CD14-positive monocyte (primary cell): ENCODE data around the gene SEPHS2. TPM values are rescaled to one million over a fixed set of nuclear protein-coding genes. Genes with fewer than 3 reads are reported as not detected.
A peak's percentile ranks its signal among the peaks of the same experiment; 100 is the strongest.

Experiments
- DNase-seq, 3 donors: peaks; one replicate each; pipeline ENCODE4 v3.0.0-alpha.2; 2011 to 2022
- H2AFZ ChIP-seq: 2 replicates; pipeline ENCODE4 v1.6.0; 2012; ENCODE audit warnings: mild to moderate bottlenecking, low read depth, low read length, inconsistent platforms; ENCODE audit not compliant: insufficient read depth, poor library complexity, severe bottlenecking
- H3K27ac ChIP-seq, 2 donors: 1 replicate in 1 of 2; 2 replicates in 1 of 2; pipeline ENCODE4 v1.5.1; 2012 to 2013; ENCODE audit warnings: low read length in 2 of 2, control low read depth in 1 of 2, inconsistent platforms in 1 of 2, low read depth in 1 of 2, mild to moderate bottlenecking in 1 of 2
- H3K27me3 ChIP-seq, 2 donors: one replicate each; pipeline versions ENCODE4 v1.6.0 to v1.6.1; 2011 to 2013; ENCODE audit warnings: low read length in 2 of 2; ENCODE audit not compliant: control insufficient read depth in 2 of 2, insufficient read depth in 2 of 2
- H3K36me3 ChIP-seq, 2 donors: replicated peaks in 1 of 2; 1 replicate in 1 of 2; 2 replicates in 1 of 2; pipeline versions ENCODE4 v1.5.1 to v1.6.1; 2012 to 2013; ENCODE audit warnings: low read length in 2 of 2, control low read depth in 1 of 2, inconsistent platforms in 1 of 2, mild to moderate bottlenecking in 1 of 2; ENCODE audit not compliant: insufficient read depth in 2 of 2, control insufficient read depth in 1 of 2
- H3K4me1 ChIP-seq, 2 donors: 1 replicate in 1 of 2; 2 replicates in 1 of 2; pipeline versions ENCODE4 v1.5.1 to v1.6.1; 2012 to 2013; ENCODE audit warnings: low read length in 2 of 2, control low read depth in 1 of 2, inconsistent platforms in 1 of 2, mild to moderate bottlenecking in 1 of 2, moderate library complexity in 1 of 2; ENCODE audit not compliant: insufficient read depth in 2 of 2, control insufficient read depth in 1 of 2
- H3K4me2 ChIP-seq: replicated peaks from 2 replicates; pipeline ENCODE3; 2012; ENCODE audit warnings: low read length, moderate library complexity, mild to moderate bottlenecking; ENCODE audit not compliant: poor library complexity, severe bottlenecking; ENCODE audit errors: extremely low read depth
- H3K4me3 ChIP-seq, 3 experiments: fragments of 200-600 bp in 1 of 3; sonication (generic) in 1 of 3; replicated peaks in 1 of 3; 1 replicate in 2 of 3; 2 replicates in 1 of 3; pipeline ENCODE4 v1.5.1; 2011 to 2013; ENCODE audit warnings: low read length in 3 of 3, mild to moderate bottlenecking in 3 of 3, control low read depth in 2 of 3, low read depth in 2 of 3, inconsistent platforms in 1 of 3, moderate library complexity in 1 of 3
- H3K79me2 ChIP-seq: 2 replicates; pipeline ENCODE4 v1.6.0; 2012; ENCODE audit warnings: mild to moderate bottlenecking, control low read depth, inconsistent platforms, low read length, moderate library complexity; ENCODE audit not compliant: insufficient read depth
- H3K9ac ChIP-seq: 2 replicates; pipeline ENCODE4 v1.6.0; 2017; ENCODE audit warnings: low read length, mild to moderate bottlenecking; ENCODE audit not compliant: insufficient read depth, poor library complexity, severe bottlenecking
- H3K9me3 ChIP-seq, 2 donors: replicated peaks in 1 of 2; 1 replicate in 1 of 2; 2 replicates in 1 of 2; pipeline versions ENCODE4 v1.5.1 to v1.6.1; 2012 to 2013; ENCODE audit warnings: low read length in 2 of 2, control low read depth in 1 of 2; ENCODE audit not compliant: control insufficient read depth in 1 of 2, insufficient read depth in 1 of 2
- H4K20me1 ChIP-seq: 2 replicates; pipeline ENCODE4 v1.6.0; 2012; ENCODE audit warnings: mild to moderate bottlenecking, low read length, control low read depth, moderate library complexity; ENCODE audit not compliant: insufficient read depth
- H3K27ac Mint-ChIP-seq, 7 donors: one replicate each; pipeline ENCODE4 v1.8.0; 2020; ENCODE audit warnings: mild to moderate bottlenecking in 7 of 7, mixed read lengths in 7 of 7, moderate library complexity in 6 of 7, inconsistent platforms in 2 of 7
- H3K27me3 Mint-ChIP-seq, 3 donors: one replicate each; pipeline ENCODE4 v1.8.0; 2021 to 2022; ENCODE audit warnings: low read depth in 3 of 3, mild to moderate bottlenecking in 3 of 3, mixed read lengths in 3 of 3, moderate library complexity in 3 of 3, inconsistent platforms in 1 of 3
- H3K36me3 Mint-ChIP-seq, 2 donors: one replicate each; pipeline ENCODE4 v1.8.0; 2020; ENCODE audit warnings: mixed read lengths in 2 of 2, inconsistent platforms in 1 of 2, mild to moderate bottlenecking in 1 of 2
- H3K4me1 Mint-ChIP-seq: one replicate; pipeline ENCODE4 v1.8.0; 2020; ENCODE audit warnings: mild to moderate bottlenecking, mixed read lengths
- H3K4me3 Mint-ChIP-seq, 2 donors: one replicate each; pipeline ENCODE4 v1.8.0; 2020; ENCODE audit warnings: mild to moderate bottlenecking in 2 of 2, mixed read lengths in 2 of 2, moderate library complexity in 1 of 2
- H3K9me3 Mint-ChIP-seq, 7 donors: one replicate each; pipeline ENCODE4 v1.8.0; 2020 to 2022; ENCODE audit warnings: mixed read lengths in 7 of 7, mild to moderate bottlenecking in 6 of 7, moderate library complexity in 6 of 7, inconsistent platforms in 2 of 7
- CTCF ChIP-seq: fragments of 200-600 bp; IDR thresholded peaks from one replicate; pipeline ENCODE4 v1.8.0; 2022; ENCODE audit warnings: antibody characterized with exemption, mild to moderate bottlenecking
- WGBS: methylation state at CpG from one replicate; pipeline ENCODE4 v1.1.5; 2013; ENCODE audit warnings: missing lambda C conversion rate; ENCODE audit not compliant: insufficient coverage; 5-methylcytosine and 5-hydroxymethylcytosine counted together
- intact Hi-C, 2 donors: fragments of 100-400 bp; cut with micrococcal nuclease; formaldehyde crosslinking; loops; one replicate each; pipeline versions ENCODE4 v1.15.0 to v1.15.1; 2023
- polyA plus RNA-seq, 3 donors: library from polyadenylated mRNA; depleted of rRNA in 1 of 3; unstranded in 2 of 3; stranded (reverse) in 1 of 3; fragments of 300-500 nt in 2 of 3; fragments of >200 nt in 1 of 3; fragmentation: Illumina TruSeq in 2 of 3; gene quantifications; 1 replicate in 2 of 3; 2 replicates in 1 of 3; pipeline ENCODE4 v1.2.3, GENCODE V29; 2012 to 2021

The SEPHS2 gene
- polyA plus RNA-seq, 3 donors = 12.8 to 56.4 (median 54.2) TPM

DNA sequence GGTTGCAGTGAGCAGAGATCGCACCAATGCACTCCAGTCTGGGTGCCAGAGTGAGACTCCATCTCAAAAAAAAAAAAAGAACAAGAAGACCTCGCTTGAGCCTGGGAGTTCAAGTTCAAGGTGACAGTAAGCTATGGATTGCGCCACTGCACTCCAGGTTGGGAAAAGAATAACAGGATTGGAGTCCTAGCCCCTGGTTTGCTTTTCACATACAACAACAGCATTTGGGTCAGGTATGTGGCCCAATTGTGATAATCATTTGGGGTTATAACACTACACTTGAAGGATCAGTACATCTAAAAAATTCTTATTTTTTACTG is 3.4 kb upstream of the SEPHS2 start:
- Histone ChIP-seq H3K79me2 (peaks cover 20% of the 10 kb centered on the region), H3K4me2 (no peak overlapping the region), H3K4me1 (peaks cover 30 to 32% of the 10 kb centered on the region in 2 donors), H3K27ac (no peak overlapping the region), H4K20me1 (peaks cover 12% of the 10 kb centered on the region), H2AFZ (no peak overlapping the region), H3K4me3 (no peak overlapping the region), H3K9me3 (no peaks in the 10 kb centered on the region), H3K9ac (no peak overlapping the region), H3K36me3 (no peaks in the 10 kb centered on the region), H3K27me3 (no peaks in the 10 kb centered on the region)
- H3K36me3 Mint-ChIP-seq = peaks cover 2 to 4% of the 10 kb centered on the region in 2 donors
- TF ChIP-seq CTCF = no peak
- intact Hi-C loops = loop anchor here (1.0 to 10.0 kb wide), 3 partner anchors 24 to 166 kb away; partner anchors contain the start of gene ZNF689 (in 1 of the 2)
- H3K27me3 Mint-ChIP-seq = peaks cover 0 to 1% (median 0%) of the 10 kb centered on the region in 3 donors
- H3K4me3 Mint-ChIP-seq = no peak overlapping the region
- peaks cover 0 to 3% (median 0%) of the 10 kb centered on the region in 7 donors for H3K9me3 Mint-ChIP-seq
- H3K27ac Mint-ChIP-seq = peak overlapping the region in 1 of 7 donors; percentile 31
- WGBS = 100% methylated on average over 1 of the region's 3 CpGs
- peaks cover 31% of the 10 kb centered on the region for H3K4me1 Mint-ChIP-seq
- DNase-seq = no peak

DNA sequence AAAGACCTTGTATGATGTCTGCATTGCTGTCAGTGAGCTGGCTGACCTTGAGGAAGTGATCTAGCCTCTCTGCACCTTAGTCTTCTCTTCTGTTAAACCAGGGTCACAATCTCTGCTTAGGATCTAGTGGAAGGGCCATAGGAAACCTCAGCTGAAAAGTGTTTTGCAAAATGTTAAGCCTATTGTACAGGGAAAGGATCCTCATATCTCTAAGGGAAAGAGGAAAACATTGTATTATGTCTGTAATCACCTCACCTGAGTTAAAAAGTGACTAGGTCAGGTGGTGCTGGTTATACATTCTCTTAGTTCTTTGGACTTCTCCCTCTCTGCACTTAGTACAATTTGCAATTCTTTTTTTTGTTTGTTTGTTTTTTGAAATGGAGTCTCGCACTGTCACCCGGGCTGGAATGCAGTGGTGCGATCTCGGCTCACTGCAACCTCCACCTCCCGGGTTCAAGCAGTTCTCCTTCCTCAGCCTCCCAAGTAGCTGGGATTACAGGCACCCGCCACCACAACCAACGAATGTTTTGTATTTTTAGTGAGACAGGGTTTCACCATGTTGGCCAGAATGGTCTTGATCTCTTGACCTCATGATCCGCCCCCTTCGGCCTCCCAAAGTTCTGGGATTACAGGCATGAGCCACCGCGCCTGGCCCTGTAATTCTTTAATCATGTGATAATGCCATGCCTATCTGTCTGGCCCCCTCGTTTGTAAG is 2.0 kb upstream of the SEPHS2 start:
- Histone ChIP-seq H3K9ac (no peak overlapping the region), H3K9me3 (no peaks in the 10 kb centered on the region), H3K27me3 (no peaks in the 10 kb centered on the region), H3K4me1 (peaks cover 39% of the 10 kb centered on the region in 2 donors), H3K36me3 (peaks cover 0 to 4% of the 10 kb centered on the region in 2 donors), H4K20me1 (peaks cover 26% of the 10 kb centered on the region), H3K79me2 (peaks cover 30% of the 10 kb centered on the region), H2AFZ (no peak overlapping the region), H3K27ac (no peak overlapping the region), H3K4me2 (no peak overlapping the region), H3K4me3 (no peak overlapping the region)
- Mint-ChIP-seq H3K4me3 (no peak overlapping the region), H3K27ac (no peak overlapping the region), H3K36me3 (peaks cover 11 to 13% of the 10 kb centered on the region in 2 donors), H3K27me3 (peaks cover 0 to 1% (median 0%) of the 10 kb centered on the region in 3 donors), H3K4me1 (peaks cover 39% of the 10 kb centered on the region), H3K9me3 (peaks cover 0 to 3% (median 0%) of the 10 kb centered on the region in 7 donors)
- 95% methylated on average over 9 of the region's 12 CpGs for WGBS
- intact Hi-C loops = loop anchor here in 1 of 2 donors (5.0 to 10.0 kb wide), 2 partner anchors 35 to 167 kb away; partner anchors contain the start of gene ZNF689
- TF ChIP-seq CTCF = no peak
- DNase-seq = no peak
